ENCODE measurements around the gene ICAM2.
A peak's percentile ranks its signal among the peaks of the same experiment; 100 is the strongest.

The ICAM2 gene

DNA sequence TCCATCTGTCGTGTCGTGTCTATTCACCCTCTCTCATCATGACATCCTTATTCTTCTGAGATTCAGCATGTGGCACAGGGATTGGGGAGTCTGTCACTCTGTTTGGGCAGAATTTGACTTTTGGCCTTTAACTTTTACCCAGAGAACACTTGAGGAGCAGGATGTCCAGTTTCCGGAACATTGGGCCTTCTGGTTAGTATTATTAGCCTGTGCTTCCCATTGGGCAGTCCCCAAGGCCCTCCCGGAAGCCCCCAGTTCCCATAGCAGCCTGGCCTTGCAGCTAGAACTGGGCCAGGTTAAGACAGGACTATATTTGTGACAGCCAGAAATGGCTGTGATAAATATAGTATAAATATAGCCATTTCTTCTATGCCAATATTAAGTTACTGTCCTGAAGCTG lies 57.3 kb downstream of the ICAM2 start:
- Histone ChIP-seq H3K27me3 (ENCODE audit: insufficient read depth, low read depth) (peaks cover 12% of the 10 kb centered on the region; the same call in 1 of the 2 replicates), H3K4me1 (ENCODE audit: low read depth, poor library complexity, severe bottlenecking) (no peaks in the 10 kb centered on the region)

DNA sequence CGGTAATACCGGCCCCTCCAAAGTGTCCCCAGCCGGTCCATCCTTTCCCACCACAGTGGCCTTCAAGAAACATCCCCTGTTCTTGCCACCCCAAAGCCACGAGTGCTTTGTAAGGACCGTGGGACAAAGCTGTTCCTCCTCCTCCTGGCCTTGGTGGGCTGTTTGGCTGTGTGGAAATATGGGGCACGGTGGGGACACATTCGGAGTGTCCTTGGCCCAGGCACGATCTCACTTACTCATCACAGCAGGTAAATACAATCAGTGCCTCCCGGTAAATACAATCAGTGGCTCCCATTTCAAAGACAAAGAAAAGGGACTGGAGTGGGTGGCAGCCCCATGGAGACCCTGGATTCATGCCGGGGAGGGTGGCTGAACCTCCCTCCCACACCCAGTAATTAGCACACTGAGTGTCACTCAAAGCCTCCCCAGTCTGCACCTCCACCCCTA lies 58.1 kb downstream of the ICAM2 start:
- Histone ChIP-seq H3K4me3 (IDR thresholded peaks at IDR 0.05; ENCODE audit: insufficient read depth, low read depth, low read length) (no peak overlapping the region), H3K27me3 (ENCODE audit: insufficient read depth, low read depth) (peaks cover 12% of the 10 kb centered on the region; the same call in 1 of the 2 replicates), H3K36me3 (ENCODE audit: insufficient read depth) (no peaks in the 10 kb centered on the region), H3K79me2 (ENCODE audit: insufficient read depth, low read depth) (no peaks in the 10 kb centered on the region), H2AFZ (ENCODE audit: low read depth) (no peak overlapping the region), H3K4me2 (no peak overlapping the region), H3K9ac (no peak overlapping the region), H4K20me1 (ENCODE audit: insufficient read depth) (no peaks in the 10 kb centered on the region), H3K4me1 (ENCODE audit: low read depth, poor library complexity, severe bottlenecking) (no peaks in the 10 kb centered on the region), H3K27ac (no peak overlapping the region)
- TF ChIP-seq, protein P1, sequence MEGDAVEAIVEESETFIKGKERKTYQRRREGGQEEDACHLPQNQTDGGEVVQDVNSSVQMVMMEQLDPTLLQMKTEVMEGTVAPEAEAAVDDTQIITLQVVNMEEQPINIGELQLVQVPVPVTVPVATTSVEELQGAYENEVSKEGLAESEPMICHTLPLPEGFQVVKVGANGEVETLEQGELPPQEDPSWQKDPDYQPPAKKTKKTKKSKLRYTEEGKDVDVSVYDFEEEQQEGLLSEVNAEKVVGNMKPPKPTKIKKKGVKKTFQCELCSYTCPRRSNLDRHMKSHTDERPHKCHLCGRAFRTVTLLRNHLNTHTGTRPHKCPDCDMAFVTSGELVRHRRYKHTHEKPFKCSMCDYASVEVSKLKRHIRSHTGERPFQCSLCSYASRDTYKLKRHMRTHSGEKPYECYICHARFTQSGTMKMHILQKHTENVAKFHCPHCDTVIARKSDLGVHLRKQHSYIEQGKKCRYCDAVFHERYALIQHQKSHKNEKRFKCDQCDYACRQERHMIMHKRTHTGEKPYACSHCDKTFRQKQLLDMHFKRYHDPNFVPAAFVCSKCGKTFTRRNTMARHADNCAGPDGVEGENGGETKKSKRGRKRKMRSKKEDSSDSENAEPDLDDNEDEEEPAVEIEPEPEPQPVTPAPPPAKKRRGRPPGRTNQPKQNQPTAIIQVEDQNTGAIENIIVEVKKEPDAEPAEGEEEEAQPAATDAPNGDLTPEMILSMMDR (conservative IDR thresholded peaks at IDR 0.05; ENCODE audit: low read depth, low read length) = no peak

More for the DNA sequence above, 57.3 kb downstream of the ICAM2 start:
- no peaks in the 10 kb centered on the region for H3K36me3 ChIP-seq (ENCODE audit: insufficient read depth)
- H3K27ac ChIP-seq = no peak overlapping the region
- TF ChIP-seq, protein P1 (conservative IDR thresholded peaks at IDR 0.05; ENCODE audit: low read depth, low read length) = no peak
- no peaks in the 10 kb centered on the region for H4K20me1 ChIP-seq (ENCODE audit: insufficient read depth)
- no peak overlapping the region for H2AFZ ChIP-seq (ENCODE audit: low read depth)
- no peak overlapping the region for H3K9ac ChIP-seq
- H3K79me2 ChIP-seq (ENCODE audit: insufficient read depth, low read depth) = no peaks in the 10 kb centered on the region
- H3K4me3 ChIP-seq (IDR thresholded peaks at IDR 0.05; ENCODE audit: insufficient read depth, low read depth, low read length) = no peak overlapping the region
- no peak overlapping the region for H3K4me2 ChIP-seq

DNA sequence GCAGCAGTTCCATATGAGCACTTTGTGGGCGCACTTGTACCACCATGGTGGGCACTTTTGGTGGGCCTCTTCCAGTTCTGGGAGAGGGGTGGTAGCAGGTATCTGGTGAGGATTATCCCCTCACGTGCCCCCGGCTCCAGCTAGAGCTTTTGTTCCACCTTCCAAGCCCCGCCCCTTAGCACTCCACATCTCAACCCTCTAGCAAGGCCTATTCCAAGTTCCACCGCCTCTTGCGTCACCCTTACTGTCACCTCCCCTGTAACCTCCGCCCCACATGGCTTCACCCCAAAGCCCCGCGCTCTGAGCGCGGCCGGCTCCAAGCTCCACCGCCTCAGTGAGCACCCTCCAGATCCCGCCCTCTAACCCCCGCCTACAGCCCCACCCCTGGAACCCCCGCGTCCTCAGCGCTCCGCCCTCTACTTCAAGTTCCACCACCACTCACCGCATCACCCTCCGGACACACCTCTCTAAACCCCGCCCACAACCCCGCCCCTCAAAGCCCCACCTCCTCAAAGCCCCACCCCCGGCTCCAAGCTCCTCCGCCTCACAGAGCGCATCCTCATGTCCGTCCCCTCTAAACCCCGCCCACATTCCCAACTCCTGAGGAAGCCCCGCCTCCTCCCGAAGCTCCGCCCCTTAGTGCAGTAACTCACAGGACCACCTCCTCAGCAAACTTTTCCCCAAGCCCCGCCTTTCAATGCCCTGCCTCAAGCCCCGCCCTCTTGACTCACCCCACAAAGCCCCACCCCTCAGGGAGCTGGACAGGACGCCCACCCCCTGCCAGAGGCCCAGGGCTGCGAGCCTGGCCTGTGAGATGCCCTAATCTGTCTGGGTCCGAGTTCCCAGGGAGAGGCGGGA lies 58.8 kb downstream of the ICAM2 start:
- Histone ChIP-seq H2AFZ (ENCODE audit: low read depth) (peak overlapping the region; percentile 30; the same call in 1 of the 2 replicates), H3K27ac (no peak overlapping the region), H3K4me2 (peak overlapping the region; percentile 72), H3K9ac (peak overlapping the region; percentile 27; the same call in 1 of the 2 replicates), H3K79me2 (ENCODE audit: insufficient read depth, low read depth) (no peaks in the 10 kb centered on the region), H3K4me3 (IDR thresholded peaks at IDR 0.05; ENCODE audit: insufficient read depth, low read depth, low read length) (no peak overlapping the region), H3K4me1 (ENCODE audit: low read depth, poor library complexity, severe bottlenecking) (no peaks in the 10 kb centered on the region), H4K20me1 (ENCODE audit: insufficient read depth) (no peaks in the 10 kb centered on the region), H3K36me3 (ENCODE audit: insufficient read depth) (no peaks in the 10 kb centered on the region), H3K27me3 (ENCODE audit: insufficient read depth, low read depth) (peaks cover 10% of the 10 kb centered on the region; the same call in 1 of the 2 replicates)
- TF ChIP-seq, protein P1 (conservative IDR thresholded peaks at IDR 0.05; ENCODE audit: low read depth, low read length) = no peak

DNA sequence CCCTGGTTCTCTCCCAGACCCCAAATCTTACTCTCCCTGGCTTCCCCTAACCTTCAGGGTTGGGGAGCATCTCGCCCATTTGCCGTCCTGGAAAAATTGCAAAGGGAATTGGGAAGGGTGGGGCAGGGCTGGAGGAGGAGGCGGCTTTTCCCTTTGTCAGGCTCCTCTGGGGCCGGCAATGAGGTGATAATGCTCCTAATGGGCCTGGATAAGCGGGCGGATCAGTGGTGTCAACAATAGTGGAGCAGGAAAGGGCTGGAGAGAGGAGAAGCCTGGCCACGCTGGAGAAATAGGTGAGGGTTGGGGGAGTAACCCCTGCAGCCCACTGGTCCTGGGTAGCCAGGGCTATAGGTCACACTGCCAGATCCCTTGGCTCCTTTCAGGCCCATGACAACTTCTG lies 60.0 kb downstream of the ICAM2 start:
- Histone ChIP-seq H3K27me3 (ENCODE audit: insufficient read depth, low read depth) (peaks cover 8% of the 10 kb centered on the region; the same call in 1 of the 2 replicates), H3K36me3 (ENCODE audit: insufficient read depth) (no peaks in the 10 kb centered on the region), H3K27ac (no peak overlapping the region), H4K20me1 (ENCODE audit: insufficient read depth) (no peaks in the 10 kb centered on the region), H3K9ac (no peak overlapping the region), H3K4me2 (no peak overlapping the region), H2AFZ (ENCODE audit: low read depth) (no peak overlapping the region), H3K4me3 (IDR thresholded peaks at IDR 0.05; ENCODE audit: insufficient read depth, low read depth, low read length) (no peak overlapping the region), H3K79me2 (ENCODE audit: insufficient read depth, low read depth) (no peaks in the 10 kb centered on the region), H3K4me1 (ENCODE audit: low read depth, poor library complexity, severe bottlenecking) (no peaks in the 10 kb centered on the region)
- TF ChIP-seq, protein P1 (conservative IDR thresholded peaks at IDR 0.05; ENCODE audit: low read depth, low read length) = no peak
